GM21576 (cell line): ENCODE measurements around the gene KCNH8.
"Not testable (repeated sequence)": the region's sequence is repeated elsewhere in the genome, so short reads cannot be mapped to it uniquely, and the experiment has no call there.

Experiments
- ATAC-seq: cut with Tn5 transposase; IDR thresholded peaks from one replicate; pipeline ENCODE4 v1.9.1; 2021; ENCODE audit warnings: mild to moderate bottlenecking, moderate library complexity; ENCODE audit not compliant: unreplicated experiment

Gene KCNH8

DNA sequence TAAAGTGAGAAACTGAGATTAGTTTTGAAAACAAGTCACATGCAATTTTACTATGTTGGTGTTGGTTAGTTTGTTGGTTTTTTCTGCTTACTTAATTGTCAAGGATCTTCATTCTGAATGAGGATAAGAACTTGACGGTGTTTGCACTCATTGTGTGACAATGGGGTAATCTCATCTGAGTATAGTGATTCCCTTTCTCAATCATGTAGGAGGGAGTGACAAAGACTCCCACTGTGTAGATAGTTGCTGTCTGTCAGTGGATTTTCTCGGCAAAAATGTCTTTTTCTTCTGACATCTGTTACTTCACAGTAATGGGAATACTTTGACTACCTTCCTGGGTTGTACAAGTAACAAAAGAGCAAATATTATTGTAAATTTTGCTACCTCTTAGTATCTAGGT, 23.5 kb downstream of the KCNH8 start:
- no peak for ATAC-seq

DNA sequence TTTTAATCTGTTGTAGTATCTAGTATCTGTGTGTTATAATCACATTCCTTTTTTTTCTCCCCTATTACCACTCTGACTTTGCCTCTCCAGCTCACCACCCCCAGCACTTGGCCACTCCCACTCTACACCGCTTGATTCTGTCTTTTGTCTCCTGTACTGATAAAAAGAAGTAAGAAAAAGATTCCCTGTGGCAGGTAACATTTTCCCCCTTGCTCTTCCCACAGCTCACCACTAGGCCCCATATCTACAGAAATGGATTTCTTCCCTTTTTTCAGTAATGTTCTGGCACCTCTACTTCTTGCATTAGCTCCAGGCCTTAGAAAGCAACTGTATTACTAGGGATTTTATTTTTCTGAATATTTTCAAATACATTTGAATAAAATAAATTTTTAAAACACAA, 25.6 kb downstream of the KCNH8 start:
- no peak for ATAC-seq

DNA sequence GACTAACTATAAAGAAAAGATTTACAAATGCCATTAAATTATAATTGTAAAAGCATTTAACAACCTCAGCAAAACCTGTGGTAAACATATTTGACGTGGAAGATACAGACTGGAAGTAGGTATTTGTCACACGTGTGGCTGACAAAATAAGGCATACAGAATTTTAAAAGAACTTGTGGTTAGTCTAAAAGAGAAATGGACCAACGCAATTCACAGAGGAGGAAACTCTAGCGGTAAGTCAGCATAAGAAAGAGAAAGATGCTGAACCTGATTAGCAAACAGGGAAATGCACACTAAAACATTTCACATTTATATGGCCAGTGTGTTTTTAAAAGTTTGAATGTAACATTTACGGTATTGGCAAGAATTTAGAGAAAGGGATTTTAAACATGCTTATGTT, 35.3 kb downstream of the KCNH8 start:
- no peak for ATAC-seq

DNA sequence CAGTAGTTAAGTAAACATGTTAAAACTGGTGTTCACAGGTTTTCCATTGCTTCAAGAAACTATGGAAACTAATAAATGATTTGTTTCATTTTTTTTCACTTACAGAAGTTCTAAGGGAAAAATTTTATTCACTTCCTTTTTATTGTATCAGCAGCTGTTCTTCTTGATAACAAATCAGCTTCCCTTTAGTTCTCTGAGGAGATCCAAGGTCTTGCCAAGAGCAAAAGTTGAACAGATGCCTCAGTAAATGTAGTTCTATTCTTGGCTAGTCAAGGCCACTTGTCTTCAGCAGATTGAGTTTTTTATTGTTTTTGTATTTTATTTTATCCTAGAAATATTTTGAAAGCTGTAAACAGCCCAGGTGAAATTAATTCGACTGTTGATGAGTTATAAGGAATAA, 41.8 kb downstream of the KCNH8 start:
- no peak for ATAC-seq

DNA sequence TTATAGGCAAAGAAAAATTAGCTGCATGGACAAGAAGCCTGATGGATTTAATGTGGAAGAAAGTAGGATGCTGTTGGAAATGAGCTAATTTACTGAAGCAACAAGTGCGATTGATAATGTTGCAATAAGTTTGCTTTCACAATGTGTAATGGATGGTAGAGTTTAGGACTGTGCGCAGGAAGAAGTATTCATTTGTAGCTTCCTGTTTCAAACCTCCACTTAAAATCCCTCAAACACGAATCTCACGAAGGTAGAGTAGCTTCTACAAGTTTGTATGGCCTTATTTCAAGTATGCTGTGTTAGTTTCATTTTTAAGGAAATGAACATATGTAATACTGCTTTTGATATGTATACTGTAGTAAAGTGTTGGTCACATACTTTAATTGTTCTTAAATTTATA, 42.3 kb downstream of the KCNH8 start:
- peak; percentile 69 for ATAC-seq

DNA sequence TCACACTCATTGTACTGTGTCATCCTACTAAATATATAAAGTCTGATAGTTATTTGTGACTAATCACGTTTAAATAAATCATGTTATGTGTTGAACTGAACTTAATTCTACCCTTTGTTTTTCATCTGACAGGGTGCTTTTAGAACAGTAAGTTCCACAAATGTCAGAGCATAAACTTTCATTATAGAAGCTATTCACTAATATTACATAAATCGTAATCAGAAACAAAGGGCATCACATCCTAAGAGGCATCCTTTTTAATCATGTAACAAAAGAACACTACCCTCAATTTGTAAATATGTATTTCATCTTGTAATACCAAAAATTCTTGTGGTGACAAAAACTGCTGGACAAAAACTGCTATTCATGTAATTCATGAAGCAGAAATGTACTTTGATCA, 50.8 kb downstream of the KCNH8 start:
- ATAC-seq, result no peak

DNA sequence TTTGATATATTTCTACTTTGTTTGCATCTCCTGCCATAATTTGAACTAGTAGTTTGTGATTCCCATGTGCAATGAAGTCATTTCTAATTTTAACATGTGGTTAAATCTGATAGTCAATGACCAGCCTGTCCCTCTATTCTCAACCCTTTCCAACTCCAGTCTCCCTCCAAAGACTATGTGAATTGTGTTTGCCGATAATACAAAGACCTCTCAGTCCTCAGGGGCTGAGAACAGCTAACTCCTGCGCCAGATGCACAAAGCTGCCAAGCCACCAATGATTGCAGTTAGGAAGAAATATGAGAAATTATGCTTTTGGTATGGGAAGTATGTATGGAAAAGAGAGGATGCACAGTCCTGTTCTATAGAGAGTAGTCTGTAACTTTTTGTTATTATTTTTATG, 54.0 kb downstream of the KCNH8 start:
- no peak for ATAC-seq

DNA sequence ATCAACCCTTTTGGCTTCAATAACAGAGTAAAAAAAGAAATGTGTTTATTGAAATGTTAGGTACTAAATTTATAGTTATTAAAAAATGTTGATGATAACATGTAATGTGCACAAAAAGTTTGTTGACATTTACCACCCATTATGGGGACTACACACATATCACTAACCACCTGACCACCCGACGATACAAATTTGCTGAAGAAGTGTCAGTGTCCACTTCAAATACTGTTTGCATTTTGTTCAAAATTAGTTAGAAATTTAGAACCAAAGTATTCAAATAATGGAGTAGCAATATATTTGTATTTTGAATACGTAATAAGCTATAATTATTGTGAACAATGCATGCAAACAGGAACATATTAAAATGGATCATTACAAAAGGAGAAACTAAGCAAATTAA, 54.4 kb downstream of the KCNH8 start:
- no peak for ATAC-seq

DNA sequence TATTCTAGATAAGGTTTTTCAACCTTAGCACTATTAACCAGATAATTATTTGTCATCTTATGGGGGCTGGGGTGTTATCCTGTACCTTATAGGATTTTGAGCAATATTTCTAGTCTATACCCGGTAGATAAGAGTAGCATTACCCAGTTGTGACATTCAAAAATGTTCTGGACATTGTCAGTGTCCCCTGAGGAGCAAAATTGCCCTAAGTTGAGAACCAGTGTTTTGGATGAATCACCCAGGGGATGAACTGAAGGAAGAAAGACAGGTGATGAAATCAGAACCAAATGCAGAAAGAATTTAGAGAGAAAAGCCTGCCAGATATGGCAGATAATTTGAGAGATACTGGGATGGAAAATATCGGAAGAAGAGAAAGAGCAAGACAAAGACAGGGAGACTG, 58.2 kb downstream of the KCNH8 start:
- no peak for ATAC-seq

DNA sequence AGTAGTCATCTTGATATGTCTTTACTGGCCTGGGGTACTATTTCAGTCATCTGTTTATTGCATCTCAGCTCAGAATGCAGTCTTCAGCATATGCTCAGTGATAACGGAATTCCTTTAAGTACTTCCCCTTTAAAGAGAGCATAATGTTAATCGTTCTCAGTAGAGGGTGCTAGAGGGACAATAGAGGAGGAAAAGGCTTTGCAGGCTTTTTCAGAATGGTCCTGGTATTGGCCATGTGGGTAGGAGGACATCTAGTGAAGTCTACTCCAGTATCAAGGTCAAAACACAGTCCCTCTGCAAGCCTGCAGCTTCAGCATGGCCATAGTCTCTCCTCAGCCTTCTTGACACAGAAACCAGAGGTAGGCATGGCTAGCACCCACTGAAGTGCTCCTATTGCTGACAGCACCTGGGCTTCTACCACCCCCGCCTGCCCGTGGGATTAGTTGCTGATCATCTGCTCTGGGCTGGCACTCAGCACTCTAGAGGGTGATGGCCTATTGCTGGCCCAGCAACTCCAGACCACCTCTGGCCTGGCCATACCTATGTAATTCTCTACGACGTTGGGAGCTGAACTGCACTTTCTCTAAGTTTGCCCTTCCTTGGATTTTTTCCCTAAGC, 65.4 kb downstream of the KCNH8 start:
- no peak for ATAC-seq

DNA sequence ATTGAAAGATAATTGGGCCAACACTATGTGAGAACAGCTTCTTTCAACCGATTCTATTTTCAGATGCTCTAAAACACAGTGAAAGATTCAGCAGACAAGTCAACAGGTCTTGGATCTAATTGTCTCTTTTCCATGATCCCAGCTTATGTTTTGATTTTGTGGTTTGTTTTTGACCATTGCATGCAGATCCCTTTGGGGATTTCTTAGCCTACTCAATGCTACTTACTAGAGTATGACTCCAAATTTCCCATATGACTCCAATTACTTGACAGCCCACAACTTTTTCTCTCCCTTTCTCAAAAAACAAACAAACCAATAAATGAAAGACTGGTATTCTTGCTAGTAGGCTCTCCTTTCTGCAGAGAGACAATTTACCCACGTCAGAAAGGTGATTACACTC, 67.1 kb downstream of the KCNH8 start:
- no peak for ATAC-seq

DNA sequence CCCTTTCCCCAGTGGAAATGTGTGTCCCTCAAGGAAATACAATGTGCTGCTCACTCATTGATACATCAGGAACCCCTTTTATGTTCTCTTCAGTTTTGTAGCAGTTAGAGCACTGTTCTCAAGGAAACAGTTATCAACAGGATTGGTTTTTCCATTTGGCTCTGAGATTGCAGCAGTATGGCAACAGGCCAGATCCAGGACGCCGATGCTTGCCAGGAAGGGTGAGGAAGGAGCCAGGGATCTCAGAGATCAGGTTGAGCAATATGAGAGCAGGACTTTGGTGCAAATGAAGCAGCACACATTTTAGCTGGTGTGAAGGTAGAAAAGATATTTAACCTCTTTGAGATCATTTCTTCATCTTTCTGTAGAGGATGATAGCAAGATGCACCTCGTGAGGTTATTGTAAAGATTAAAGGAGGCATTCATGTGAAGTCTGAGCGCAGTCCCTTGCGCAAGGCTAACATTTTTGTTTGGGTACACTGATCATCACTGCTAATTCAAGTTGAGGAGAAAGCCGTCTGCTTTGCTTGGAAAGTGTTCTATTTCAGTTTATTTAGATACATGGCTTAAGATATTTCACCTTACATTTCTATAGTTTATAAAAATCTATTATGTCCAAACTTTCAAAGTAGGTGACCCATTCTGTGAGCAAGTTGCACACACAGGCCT, 68.5 kb downstream of the KCNH8 start:
- no peak for ATAC-seq

DNA sequence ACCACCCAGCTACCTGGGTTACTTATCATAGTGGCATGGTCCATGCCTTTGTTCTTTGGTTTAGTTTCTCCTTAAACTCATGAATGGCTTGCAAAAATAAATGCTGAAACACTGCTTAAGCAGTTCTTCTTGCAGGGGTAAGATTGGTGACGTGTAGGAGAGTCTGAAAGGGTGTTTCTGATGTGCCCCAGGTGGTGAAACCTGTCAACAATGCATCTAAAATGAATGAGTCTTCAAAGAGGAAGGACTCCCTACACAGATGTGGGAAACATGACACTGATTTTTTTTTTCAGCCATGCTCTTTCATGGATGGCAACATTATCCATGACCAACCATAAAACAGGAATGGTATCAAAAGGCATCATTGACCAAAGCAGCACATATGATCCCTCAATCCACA, 72.0 kb downstream of the KCNH8 start:
- ATAC-seq, result no peak

DNA sequence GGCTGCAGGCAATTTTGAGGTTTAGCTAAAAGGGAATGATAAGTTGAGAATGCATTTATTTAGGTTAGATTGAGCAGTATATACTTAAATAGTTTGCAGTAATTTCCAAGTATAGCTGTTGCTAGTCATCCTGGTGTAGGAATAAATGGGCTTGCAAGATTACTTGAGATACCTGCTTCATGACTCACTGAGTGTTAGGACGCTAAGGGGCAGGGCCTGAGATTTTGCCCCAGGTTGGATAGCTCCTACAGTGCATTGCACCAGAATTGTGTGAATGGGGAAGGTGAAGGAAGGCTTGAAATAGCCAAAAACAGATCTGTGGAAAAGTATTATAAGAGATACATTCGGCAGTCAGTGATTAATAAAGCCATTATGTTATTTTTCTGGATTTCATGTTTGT, 72.8 kb downstream of the KCNH8 start:
- no peak for ATAC-seq

DNA sequence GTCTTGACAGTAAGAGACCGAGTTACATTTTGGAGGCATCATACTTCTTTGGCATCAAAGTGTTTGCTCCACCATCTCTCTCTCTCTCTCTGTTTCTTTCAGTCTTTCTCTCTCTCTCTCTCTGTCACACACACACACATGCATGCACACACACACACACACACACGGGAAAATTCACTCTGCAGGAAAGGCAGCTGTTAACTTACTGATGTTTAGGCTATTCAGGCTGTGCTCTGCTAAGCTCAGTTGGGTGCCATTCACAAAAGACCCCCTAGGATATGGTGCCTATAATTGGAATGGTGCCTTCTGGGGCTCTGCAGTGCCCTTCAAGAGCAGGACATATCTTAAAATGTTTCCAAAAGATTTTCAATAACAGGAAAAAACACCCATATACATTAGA, 78.2 kb downstream of the KCNH8 start:
- no peak for ATAC-seq

DNA sequence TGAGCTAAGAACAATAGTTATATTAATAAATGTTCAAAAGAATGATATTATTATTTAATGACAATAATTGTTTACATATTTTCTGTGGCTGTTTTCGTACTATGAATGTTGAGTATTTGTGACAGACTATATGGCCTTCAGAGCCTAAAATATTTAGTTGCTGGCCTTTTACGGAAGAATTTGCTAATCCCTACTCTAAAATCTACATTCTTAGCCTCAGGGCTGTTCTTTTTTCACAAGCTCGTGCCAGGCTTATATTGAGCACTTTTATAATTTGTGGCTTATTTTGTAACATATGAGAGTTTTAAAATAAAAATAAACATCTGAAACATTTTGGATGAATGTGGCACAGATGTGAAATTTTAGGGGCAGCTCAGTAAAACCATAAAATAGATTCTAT, 79.9 kb downstream of the KCNH8 start:
- no peak for ATAC-seq

DNA sequence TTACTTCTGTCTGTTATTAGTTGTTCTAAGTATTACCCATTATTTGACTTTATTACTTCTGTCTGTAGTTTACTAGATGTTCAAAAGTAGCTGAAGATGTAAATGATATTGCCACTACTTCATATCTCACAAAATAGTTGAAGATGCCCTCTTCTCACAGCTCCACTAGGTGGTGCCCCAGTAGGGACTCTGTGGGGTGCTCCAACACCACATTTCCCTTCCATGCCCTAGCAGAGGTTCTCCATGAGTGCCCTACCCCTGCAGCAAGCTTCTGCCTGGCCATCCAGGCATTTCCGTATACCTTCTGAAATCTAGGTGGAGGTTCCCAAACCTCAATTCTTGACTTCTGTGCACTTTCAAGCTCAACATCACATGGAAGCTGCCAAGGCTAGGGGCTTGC, 80.8 kb downstream of the KCNH8 start:
- no peak for ATAC-seq

DNA sequence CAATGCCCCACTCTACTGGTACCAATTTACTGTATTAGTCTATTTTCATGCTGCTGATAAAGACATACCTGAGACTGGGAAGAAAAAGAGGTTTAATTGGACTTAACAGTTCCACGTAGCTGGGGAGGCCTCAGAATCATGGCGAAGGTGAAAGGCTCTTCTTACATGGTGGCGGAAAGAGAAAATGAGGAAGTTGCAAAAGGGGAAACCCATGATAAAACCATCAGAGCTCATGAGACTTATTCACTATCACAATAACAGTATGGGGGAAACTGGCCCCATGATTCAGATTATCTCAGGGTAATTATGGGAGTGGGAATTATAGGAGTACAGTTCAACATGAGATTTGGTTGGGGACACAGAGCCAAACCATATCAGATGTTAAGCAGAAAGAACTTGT, 81.6 kb downstream of the KCNH8 start:
- not testable (repeated sequence) for ATAC-seq

DNA sequence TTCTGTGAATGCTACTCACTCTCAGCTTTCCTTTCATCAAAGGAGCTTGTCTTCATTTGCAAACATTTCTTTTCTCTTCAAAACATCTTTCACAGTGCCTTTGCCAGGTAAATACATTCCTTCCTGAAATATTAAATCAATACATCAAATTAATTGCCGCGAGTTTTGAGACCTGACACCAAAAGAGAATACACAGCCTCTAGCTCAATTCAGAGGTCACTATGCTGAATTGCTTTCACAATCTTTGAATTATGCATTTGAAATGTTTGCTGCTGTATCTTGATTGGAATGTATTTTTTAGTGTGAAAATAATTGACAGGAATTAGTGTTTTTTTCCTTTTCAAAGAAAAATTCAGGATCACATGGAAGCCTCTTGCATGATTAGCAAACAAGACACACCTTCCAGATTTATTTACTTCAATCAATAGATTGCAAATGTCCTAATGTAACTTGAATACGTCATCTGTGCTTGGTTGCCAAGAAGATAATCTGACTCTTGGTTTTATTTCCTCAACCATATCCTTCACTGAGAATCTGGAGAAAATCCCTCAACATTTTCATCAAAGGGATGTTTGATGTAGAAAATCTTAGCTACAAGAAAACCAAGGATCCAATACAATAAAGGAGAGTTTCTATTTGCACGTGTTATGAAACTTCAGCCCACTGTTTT, 83.6 kb downstream of the KCNH8 start:
- no peak for ATAC-seq

DNA sequence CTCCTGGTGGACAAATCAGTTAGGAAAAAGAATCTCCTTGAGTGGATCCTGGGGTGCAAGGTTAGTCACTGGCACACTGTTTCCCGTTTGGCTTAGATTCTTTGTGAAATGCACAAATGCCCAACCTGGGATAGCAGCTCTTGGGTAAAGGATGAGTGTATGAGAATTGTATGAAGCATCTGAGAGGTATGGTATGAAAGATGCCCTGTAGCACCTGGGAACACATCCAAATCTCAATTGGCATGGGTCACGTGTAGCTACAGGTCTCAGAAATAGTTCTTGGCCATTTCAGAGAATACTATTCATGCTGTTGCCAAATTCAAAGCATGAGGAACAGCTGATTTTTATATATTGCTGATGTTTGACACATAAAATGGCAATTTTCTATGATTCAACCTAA, 84.3 kb downstream of the KCNH8 start:
- no peak for ATAC-seq

DNA sequence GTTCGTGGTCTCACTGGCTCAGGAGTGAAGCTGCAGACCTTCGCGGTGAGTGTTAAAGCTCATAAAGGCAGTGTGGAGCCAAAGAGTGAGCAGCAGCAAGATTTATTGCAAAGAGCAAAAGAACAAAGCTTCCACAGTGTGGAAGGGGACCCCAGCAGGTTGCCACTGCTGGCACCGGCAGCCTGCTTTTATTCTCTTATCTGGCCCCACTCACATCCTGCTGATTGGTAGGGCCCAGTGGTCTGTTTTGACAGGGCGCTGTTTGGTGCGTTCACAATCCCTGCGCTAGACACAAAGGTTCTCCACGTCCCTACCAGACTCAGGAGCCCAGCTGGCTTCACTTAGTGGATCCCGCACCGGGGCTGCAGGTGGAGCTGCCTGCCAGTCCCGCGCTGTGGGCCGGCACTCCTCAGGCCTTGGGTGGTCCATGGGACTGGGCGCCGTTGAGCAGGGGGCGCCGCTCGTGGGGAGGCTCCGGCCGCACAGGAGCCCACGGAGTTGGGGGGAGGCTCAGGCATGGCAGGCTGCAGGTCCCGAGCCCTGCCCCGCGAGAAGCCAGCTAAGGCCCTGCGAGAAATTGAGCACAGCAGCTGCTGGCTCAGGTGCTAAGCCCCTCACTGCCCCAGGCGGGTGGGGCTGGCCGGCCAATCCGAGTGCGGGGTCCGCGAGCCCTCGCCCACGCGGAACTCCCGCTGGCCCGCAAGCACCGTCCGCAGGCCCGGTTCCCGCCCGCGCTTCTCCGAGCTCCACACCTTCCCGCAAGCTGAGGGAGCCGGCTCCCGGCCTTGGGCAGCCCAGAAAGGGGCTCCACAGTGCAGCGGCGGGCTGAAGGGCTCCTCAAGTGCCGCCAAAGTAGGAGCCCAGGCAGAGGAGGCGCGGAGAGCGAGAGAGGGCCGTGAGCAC, 85.8 kb downstream of the KCNH8 start:
- not testable (repeated sequence) for ATAC-seq

DNA sequence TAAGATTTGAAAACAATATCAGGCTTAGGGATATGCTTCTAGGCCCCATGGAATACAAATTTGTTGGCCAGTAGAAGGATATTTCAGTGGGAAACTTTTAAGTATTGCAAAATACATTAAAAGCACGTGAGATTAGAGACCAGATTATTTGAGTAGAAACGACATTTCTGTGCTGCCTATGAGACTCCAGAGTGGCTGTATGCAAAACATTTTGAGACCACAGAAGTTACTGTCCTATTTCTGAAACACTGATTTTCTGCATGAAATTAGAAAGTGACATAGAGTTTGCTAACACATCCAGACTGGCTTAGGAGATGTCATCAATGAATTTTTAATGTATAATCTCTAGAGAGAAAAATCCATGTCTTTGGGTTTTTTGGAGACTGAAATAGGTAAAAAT, 99.8 kb downstream of the KCNH8 start:
- peak; percentile 62 for ATAC-seq
